Sciatic nerve (tissue), 2 donors: ENCODE results near the gene CRTAP. TPM values are rescaled to one million over a fixed set of nuclear protein-coding genes. Genes with fewer than 3 reads are reported as not detected.
"Not testable (repeated sequence)": the region's sequence is repeated elsewhere in the genome, so short reads cannot be mapped to it uniquely, and the experiment has no call there.

Experiments used
- ATAC-seq: fragments of 200-7000 bp; cut with Tn5 transposase; one replicate; pipeline ENCODE4 v1.9.1; 2020; ENCODE audit warnings: mild to moderate bottlenecking, moderate library complexity
- DNase-seq: peaks from one replicate; pipeline ENCODE4 v3.0.0-alpha.2; 2020; ENCODE audit warnings: low spot score
- intact Hi-C: fragments of 100-400 bp; cut with DNase I; formaldehyde crosslinking; loops from one replicate; pipeline ENCODE4 v1.14.2; 2022
- total RNA-seq: library from RNA; stranded (reverse); fragmentation: NEBNext Ultra II Directional; extraction: Animal tissue kit (Norgen Biotek cat#: 25700); gene quantifications from one replicate; pipeline ENCODE4 v1.2.1, GENCODE V29; 2021
- donor health status: DM: no; HTN: no; CAD: no.
- donor health status: DM: no; HTN: no; CAD: no.

Gene CRTAP
- total RNA-seq, 1 donor from 2014 or later, result 245 TPM

GRCh38 chr3:33131331-33132018 lies 17.7 kb downstream of the CRTAP start:
- ATAC-seq, result peak; percentile 71
- no peak for DNase-seq
- intact Hi-C loops, result no loop called here

- no peak for DNase-seq
- ATAC-seq, result peak; percentile 20
- intact Hi-C loops, result no loop called here
These were observed 18.2 kb downstream of the CRTAP start for GRCh38 chr3:33132019-33132360.

- intact Hi-C loops, result no loop called here
- ATAC-seq, result no peak
These were observed 20.3 kb downstream of the CRTAP start for GRCh38 chr3:33134026-33134625.

GRCh38 chr3:33137691-33138090 lies 23.9 kb downstream of the CRTAP start:
- ATAC-seq (no peak), DNase-seq (no peak)
- intact Hi-C loops, result no loop called here

More at GRCh38 chr3:33134026-33134625, 20.3 kb downstream of the CRTAP start:
- no peak for DNase-seq

GRCh38 chr3:33139006-33139623 lies 25.3 kb downstream of the CRTAP start:
- intact Hi-C loops, ATAC-seq, DNase-seq: not testable (repeated sequence)

- intact Hi-C loops, result no loop called here
- DNase-seq (no peak), ATAC-seq (no peak)
These were observed 26.2 kb downstream of the CRTAP start for GRCh38 chr3:33139996-33140395.

- ATAC-seq, result no peak
- intact Hi-C loops, result no loop called here
- no peak for DNase-seq
These were observed 27.2 kb downstream of the CRTAP start for GRCh38 chr3:33141006-33141405.

- intact Hi-C loops, result no loop called here
- DNase-seq (no peak), ATAC-seq (no peak)
These were observed 30.6 kb downstream of the CRTAP start for GRCh38 chr3:33144433-33144832.

GRCh38 chr3:33145221-33145900 lies 31.5 kb downstream of the CRTAP start:
- no peak for DNase-seq
- no peak for ATAC-seq
- intact Hi-C loops, result no loop called here

- intact Hi-C loops, result no loop called here
- ATAC-seq, result no peak
- DNase-seq, result no peak
These were observed 32.2 kb downstream of the CRTAP start for GRCh38 chr3:33145901-33146580.

- ATAC-seq (peak; percentile 88), DNase-seq (no peak)
- intact Hi-C loops, result no loop called here
These were observed 33.1 kb downstream of the CRTAP start for GRCh38 chr3:33146791-33147445.

- intact Hi-C loops, result no loop called here
- DNase-seq, result no peak
- ATAC-seq, result no peak
These were observed 35.5 kb downstream of the CRTAP start for GRCh38 chr3:33149342-33149741.

GRCh38 chr3:33152363-33153360 lies 38.8 kb downstream of the CRTAP start:
- intact Hi-C loops, result no loop called here
- ATAC-seq (no peak), DNase-seq (no peak)

GRCh38 chr3:33153782-33154181 lies 40.0 kb downstream of the CRTAP start:
- intact Hi-C loops, result no loop called here
- DNase-seq, result no peak
- ATAC-seq, result no peak

GRCh38 chr3:33155301-33155700 lies 41.5 kb downstream of the CRTAP start:
- ATAC-seq (no peak), DNase-seq (no peak)
- intact Hi-C loops, result no loop called here

- ATAC-seq (no peak), DNase-seq (no peak)
- intact Hi-C loops, result no loop called here
These were observed 45.4 kb downstream of the CRTAP start for GRCh38 chr3:33159234-33159633.

- DNase-seq, result no peak
These were observed 46.2 kb downstream of the CRTAP start for GRCh38 chr3:33159981-33160380.

GRCh38 chr3:33162621-33163020 lies 48.8 kb downstream of the CRTAP start:
- intact Hi-C loops, ATAC-seq, DNase-seq: not testable (repeated sequence)

More at GRCh38 chr3:33159981-33160380, 46.2 kb downstream of the CRTAP start:
- intact Hi-C loops, result no loop called here
- no peak for ATAC-seq
